Heart left ventricle (tissue), 16 donors: ENCODE measurements around the gene PRKAR1B. TPM values are rescaled to one million over a fixed set of nuclear protein-coding genes. Genes with fewer than 3 reads are reported as not detected.

Experiments
- ATAC-seq, 4 donors: fragments of 200-7000 bp; cut with Tn5 transposase; one replicate each; pipeline ENCODE4 v1.9.1; 2020 to 2022; ENCODE audit warnings: moderate library complexity in 4 of 4, mild to moderate bottlenecking in 3 of 4, moderate number of reproducible peaks in 1 of 4
- DNase-seq, 5 donors: peaks; one replicate each; pipeline ENCODE4 v3.0.0-alpha.2; 2020
- H3K27ac ChIP-seq, 12 donors: fragments of 200-600 bp; sonication (generic) in 4 of 12; one replicate each; pipeline versions ENCODE4 v1.5.0 to v1.8.0; 2016 to 2022; ENCODE audit warnings: mild to moderate bottlenecking in 2 of 12
- H3K27me3 ChIP-seq, 9 donors: fragments of 200-600 bp; sonication (generic) in 2 of 9; one replicate each; pipeline versions ENCODE4 v1.5.1 to v1.8.0; 2016 to 2022; ENCODE audit warnings: mild to moderate bottlenecking in 3 of 9
- H3K36me3 ChIP-seq, 9 donors: fragments of 200-600 bp; sonication (generic) in 2 of 9; one replicate each; pipeline versions ENCODE4 v1.5.0 to v1.8.0; 2018 to 2022; ENCODE audit warnings: mild to moderate bottlenecking in 2 of 9
- H3K4me1 ChIP-seq, 12 donors: fragments of 200-600 bp; sonication (generic) in 4 of 12; one replicate each; pipeline versions ENCODE4 v1.5.0 to v1.8.0; 2016 to 2022; ENCODE audit warnings: mild to moderate bottlenecking in 3 of 12
- H3K4me3 ChIP-seq, 12 donors: fragments of 200-600 bp; sonication (generic) in 4 of 12; one replicate each; pipeline versions ENCODE4 v1.5.0 to v1.8.0; 2017 to 2022; ENCODE audit warnings: mild to moderate bottlenecking in 9 of 12, moderate library complexity in 4 of 12
- H3K9me3 ChIP-seq, 12 donors: fragments of 200-600 bp; sonication (generic) in 4 of 12; one replicate each; pipeline versions ENCODE4 v1.5.0 to v1.8.0; 2016 to 2022; ENCODE audit warnings: mild to moderate bottlenecking in 1 of 12
- POLR2A ChIP-seq, 2 donors: fragments of 450-650 bp; IDR thresholded peaks; one replicate each; pipeline ENCODE4 v1.6.1; 2017; ENCODE audit warnings: antibody characterized with exemption in 2 of 2, mild to moderate bottlenecking in 2 of 2, moderate library complexity in 2 of 2
- WGBS, 4 donors: extraction: QIAGEN DNeasy Blood & Tissue Kit in 2 of 4; methylation state at CpG; one replicate each; pipeline versions ENCODE4 v1.1.5 to v1.1.7; 2013 to 2018; 5-methylcytosine and 5-hydroxymethylcytosine counted together
- intact Hi-C, 10 donors: fragments of 100-400 bp; cut with DNase I; formaldehyde crosslinking; loops; one replicate each; pipeline versions ENCODE4 v1.11.1 to v1.14.2; 2022
- polyA plus RNA-seq, 2 donors: library from polyadenylated mRNA; stranded (reverse); fragments of 200-250 nt; gene quantifications; one replicate each; pipeline ENCODE4 v1.2.3, GENCODE V29; 2013
- total RNA-seq, 9 donors: library from RNA; depleted of rRNA in 2 of 9; stranded (reverse); fragments of >200 nt in 2 of 9; fragmentation: NEBNext Ultra II Directional in 3 of 9; extraction: Animal tissue kit (Norgen Biotek cat#: 25700) in 3 of 9; gene quantifications; one replicate each; pipeline versions ENCODE4 v1.1.0 to v1.2.4, GENCODE V29; 2016 to 2023
- TF ChIP-seq, protein P1 (sequence below), 12 donors: fragments of 200-600 bp; sonication (generic) in 4 of 12; IDR thresholded peaks; one replicate each; pipeline versions ENCODE4 v1.5.0 to v1.8.0; 2018 to 2022; ENCODE audit warnings: antibody characterized with exemption in 12 of 12, mild to moderate bottlenecking in 5 of 12
- donor health status: ischemic (EF 13 %, LVEDD 7.1; RV severe dilation, severe dysfunction).
- donor health status: healthy with polysubstance abuse.
- donor health status: DM: no; HTN: yes; CAD: no.
- donor health status: DM: no; HTN: no; CAD: no.
- donor health status: ischemic (EF 25% LVEDD 6.9; RV normal size, moderate dysfunction).
- donor health status: ischemic (EF 25% LVEDD 5.7; RV mildly dilated, moderate dysfunction).
- donor health status: healthy.
- donor health status: DM: yes; HTN: yes; CAD: no.
- donor health status: ischemic (EF 35%, LVEDD 5.7; RV mildly dilated, moderate dysfunction).
- donor health status: nonischemic (EF 11% LVEDD 7.7; RV severe dilation, severe dysfunction).
- donor health status: DM: yes; HTN: yes; CAD: no.
- donor health status: PGD.
- donor health status: ischemic (EF 29% LVEDD 5.4; RV normal size, mild dysfunction).
- donor health status: nonischemic (EF 23%, LVEDD 6.1; RV moderate dilation, normal function).

The PRKAR1B gene
- total and polyA plus RNA-seq, 11 donors = 4.1 to 22.2 (median 17.9) TPM

DNA sequence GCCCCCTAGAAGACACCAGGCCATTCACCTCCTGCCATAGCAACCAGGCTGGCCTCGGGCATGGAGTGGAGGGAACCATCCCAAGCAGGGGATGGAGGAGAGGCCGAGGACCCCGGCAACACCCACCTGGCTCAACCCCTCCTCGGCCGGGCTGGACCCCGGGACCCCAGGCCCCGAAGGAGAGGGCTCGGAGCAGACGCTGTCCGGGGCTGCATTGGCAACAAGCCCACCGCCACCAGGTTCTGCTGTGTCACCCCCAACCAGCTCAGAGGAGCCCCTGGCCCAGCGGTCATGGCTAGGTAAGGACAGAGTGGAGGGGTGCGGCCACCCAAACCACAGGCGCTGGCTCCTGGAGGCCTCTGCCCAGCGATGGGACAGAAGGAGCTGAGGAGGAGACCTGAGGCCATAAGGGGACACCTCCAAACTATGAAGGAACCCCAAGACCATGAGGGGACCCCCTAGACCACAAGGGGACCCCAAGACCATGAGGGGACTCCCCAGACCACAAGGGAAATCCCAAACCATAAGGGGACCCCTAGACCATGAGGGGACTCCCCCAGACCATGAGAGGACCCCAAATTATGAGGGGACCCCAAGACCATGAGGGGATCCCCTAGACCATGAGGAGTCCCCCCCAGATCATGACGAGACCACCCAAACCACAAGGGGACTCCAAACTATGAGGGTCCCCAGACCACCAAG is 132.7 kb downstream of the PRKAR1B start:
- Histone ChIP-seq H3K4me1 (peaks cover 0 to 32% (median 12%) of the 10 kb centered on the region in 12 donors), H3K9me3 (peaks cover 0 to 3% (median 0%) of the 10 kb centered on the region in 12 donors), H3K27ac (peak overlapping the region in 1 of 12 donors; percentile 64), H3K4me3 (no peak overlapping the region), H3K36me3 (peaks cover 0 to 6% (median 0%) of the 10 kb centered on the region in 9 donors), H3K27me3 (no peaks in the 10 kb centered on the region)
- ATAC-seq (peak in 1 of 4 donors; percentile 8), DNase-seq (peak in 2 of 5 donors; percentile 20 to 24)
- 89 to 100% (median 96%) methylated on average over 2 to 16 of the region's 16 CpGs for WGBS, 4 donors
- TF ChIP-seq POLR2A (IDR thresholded peaks at IDR 0.05) = no peak
- TF ChIP-seq, protein P1, sequence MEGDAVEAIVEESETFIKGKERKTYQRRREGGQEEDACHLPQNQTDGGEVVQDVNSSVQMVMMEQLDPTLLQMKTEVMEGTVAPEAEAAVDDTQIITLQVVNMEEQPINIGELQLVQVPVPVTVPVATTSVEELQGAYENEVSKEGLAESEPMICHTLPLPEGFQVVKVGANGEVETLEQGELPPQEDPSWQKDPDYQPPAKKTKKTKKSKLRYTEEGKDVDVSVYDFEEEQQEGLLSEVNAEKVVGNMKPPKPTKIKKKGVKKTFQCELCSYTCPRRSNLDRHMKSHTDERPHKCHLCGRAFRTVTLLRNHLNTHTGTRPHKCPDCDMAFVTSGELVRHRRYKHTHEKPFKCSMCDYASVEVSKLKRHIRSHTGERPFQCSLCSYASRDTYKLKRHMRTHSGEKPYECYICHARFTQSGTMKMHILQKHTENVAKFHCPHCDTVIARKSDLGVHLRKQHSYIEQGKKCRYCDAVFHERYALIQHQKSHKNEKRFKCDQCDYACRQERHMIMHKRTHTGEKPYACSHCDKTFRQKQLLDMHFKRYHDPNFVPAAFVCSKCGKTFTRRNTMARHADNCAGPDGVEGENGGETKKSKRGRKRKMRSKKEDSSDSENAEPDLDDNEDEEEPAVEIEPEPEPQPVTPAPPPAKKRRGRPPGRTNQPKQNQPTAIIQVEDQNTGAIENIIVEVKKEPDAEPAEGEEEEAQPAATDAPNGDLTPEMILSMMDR (IDR thresholded peaks at IDR 0.05) = no peak
- intact Hi-C loops = loop anchor here in 1 of 10 donors (5.0 kb wide), 3 partner anchors 72 to 453 kb away; no protein-coding TSS in a partner anchor

DNA sequence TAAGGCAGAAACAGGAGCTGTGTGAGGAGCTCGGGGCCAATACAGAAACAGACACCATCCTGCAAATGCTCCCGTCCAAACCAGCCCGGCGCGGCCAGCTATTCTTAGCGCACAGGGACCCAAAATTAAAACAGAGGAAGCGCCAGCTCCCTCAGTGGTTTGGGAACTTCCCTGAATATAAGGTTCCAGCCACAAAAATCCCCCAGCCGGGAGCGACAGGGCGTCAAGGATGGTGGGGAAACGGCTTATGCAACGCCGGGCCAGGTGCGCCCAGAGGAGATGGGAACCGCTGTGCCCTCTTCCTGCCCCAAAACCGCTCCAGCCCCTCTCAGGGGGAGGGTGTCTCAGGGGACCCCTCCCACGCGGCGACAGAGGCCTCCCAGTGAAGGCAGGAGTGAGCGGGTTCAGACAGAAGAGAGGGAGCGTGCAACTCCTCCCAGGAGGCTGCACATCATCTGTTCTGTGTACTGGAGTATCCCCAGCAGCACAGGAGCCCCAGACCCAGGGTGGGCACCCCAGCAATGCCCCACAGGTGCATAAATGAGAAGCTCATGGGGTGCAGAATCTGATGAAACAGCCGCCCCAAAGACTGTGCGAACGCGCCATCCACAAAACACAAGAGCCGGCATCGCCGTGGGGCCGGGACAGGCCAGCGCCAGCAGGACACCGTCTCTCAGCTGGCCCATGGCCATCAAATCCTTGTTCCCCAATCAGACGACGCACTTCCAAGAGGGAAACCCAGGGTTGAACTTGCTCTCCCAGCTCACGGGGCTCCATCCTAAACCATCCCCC is 133.6 kb downstream of the PRKAR1B start:
- intact Hi-C loops = loop anchor here in 1 of 10 donors (5.0 kb wide), 3 partner anchors 71 to 454 kb away; no protein-coding TSS in a partner anchor
- DNase-seq (peak; percentile 40 to 65 (median 51)), ATAC-seq (peak in 3 of 4 donors; percentile 46 to 61 (median 51))
- peaks cover 0 to 6% (median 0%) of the 10 kb centered on the region in 9 donors for H3K36me3 ChIP-seq
- H3K9me3 ChIP-seq = peaks cover 0 to 3% (median 0%) of the 10 kb centered on the region in 12 donors
- no peak for TF ChIP-seq POLR2A (IDR thresholded peaks at IDR 0.05)
- peaks cover 0 to 32% (median 12%) of the 10 kb centered on the region in 12 donors for H3K4me1 ChIP-seq
- H3K27ac ChIP-seq = peak overlapping the region in 5 of 12 donors; percentile 30 to 64 (median 43)
- no peaks in the 10 kb centered on the region for H3K27me3 ChIP-seq
- peak overlapping the region in 2 of 12 donors; percentile 10 for H3K4me3 ChIP-seq
- 55 to 60% (median 57%) methylated on average over 25 to 34 of the region's 34 CpGs for WGBS, 4 donors

DNA sequence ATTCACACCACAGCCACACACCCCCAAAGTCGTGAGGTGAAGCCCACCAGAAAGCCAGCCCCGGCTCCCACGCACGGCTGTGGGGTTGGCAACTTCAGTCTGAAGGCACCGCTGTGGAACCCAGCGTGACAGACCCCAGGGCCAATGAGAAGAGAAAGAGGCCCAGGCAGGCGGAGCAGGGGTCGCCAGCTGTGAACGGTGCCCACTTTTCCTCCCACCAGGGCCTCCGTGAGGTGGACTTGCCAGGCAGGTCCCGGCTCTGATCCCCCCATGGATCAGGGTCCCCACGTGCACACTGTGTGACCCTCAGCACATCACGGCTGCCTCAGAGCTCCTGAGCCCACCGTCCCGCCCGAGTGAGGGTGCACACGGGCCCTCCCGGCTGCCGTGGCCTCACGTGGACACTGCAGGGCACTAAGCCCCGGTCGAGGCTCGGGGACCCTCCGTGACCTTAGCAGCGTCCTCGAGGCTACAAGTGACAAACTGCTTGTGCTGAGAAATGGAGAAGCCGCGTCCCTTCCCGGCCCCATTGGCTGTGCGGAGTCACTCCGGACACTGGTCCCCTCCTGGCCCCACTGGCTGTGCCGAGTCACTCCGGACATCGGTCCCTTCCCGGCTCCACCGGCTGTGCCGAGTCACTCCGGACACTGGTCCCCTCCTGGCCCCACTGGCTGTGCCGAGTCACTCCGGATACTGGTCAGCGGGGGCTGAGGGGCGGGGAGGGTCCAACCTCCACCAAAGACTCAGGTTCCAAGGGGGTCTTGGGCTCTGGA is 135.0 kb downstream of the PRKAR1B start:
- Histone ChIP-seq H3K27me3 (no peaks in the 10 kb centered on the region), H3K9me3 (peaks cover 0 to 3% (median 0%) of the 10 kb centered on the region in 12 donors), H3K4me3 (no peak overlapping the region), H3K27ac (no peak overlapping the region), H3K4me1 (peaks cover 0 to 38% (median 15%) of the 10 kb centered on the region in 12 donors), H3K36me3 (peaks cover 0 to 6% (median 0%) of the 10 kb centered on the region in 9 donors)
- DNase-seq = peak in 3 of 5 donors; percentile 23 to 46 (median 27)
- TF ChIP-seq POLR2A (IDR thresholded peaks at IDR 0.05) = no peak
- TF ChIP-seq, protein P1 (IDR thresholded peaks at IDR 0.05) = no peak
- 86 to 96% (median 94%) methylated on average over 18 to 42 of the region's 42 CpGs for WGBS, 4 donors
- intact Hi-C loops = loop anchor here in 1 of 10 donors (5.0 kb wide), 3 partner anchors 70 to 455 kb away; no protein-coding TSS in a partner anchor
- ATAC-seq = no peak
